Measurements from ENCODE around the gene DAB1.

DAB1 gene

GRCh38 chr1:57020216-57020615 lies 403.6 kb downstream of the DAB1 start:
- no peak for DNase-seq (ENCODE audit: low spot score)

- no peak for DNase-seq (ENCODE audit: low spot score)
Observed at GRCh38 chr1:57019236-57019839, 404.5 kb downstream of the DAB1 start.

DNA sequence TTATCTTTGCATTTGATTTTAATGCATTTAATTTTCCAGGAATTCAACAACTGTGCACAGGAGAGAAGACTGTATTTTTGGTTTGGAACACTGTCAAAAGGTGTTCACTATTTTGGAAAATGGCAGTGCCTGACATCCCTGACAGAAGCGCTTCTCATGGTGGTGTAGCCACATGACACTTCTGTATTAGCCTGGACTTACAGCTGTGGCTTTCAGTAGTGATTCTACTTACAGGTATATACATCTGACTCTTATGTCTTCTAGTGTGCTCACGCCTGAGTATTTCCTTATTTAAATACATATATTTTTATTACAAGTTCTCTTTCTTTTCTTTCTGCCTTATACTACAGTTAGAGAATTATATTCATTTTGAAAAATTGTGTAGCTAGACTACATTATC lies 405.7 kb downstream of the DAB1 start:
- DNase-seq (ENCODE audit: low spot score) = no peak

- no peak for DNase-seq (ENCODE audit: low spot score)
Observed at GRCh38 chr1:57017717-57018116, 406.1 kb downstream of the DAB1 start.

DNA sequence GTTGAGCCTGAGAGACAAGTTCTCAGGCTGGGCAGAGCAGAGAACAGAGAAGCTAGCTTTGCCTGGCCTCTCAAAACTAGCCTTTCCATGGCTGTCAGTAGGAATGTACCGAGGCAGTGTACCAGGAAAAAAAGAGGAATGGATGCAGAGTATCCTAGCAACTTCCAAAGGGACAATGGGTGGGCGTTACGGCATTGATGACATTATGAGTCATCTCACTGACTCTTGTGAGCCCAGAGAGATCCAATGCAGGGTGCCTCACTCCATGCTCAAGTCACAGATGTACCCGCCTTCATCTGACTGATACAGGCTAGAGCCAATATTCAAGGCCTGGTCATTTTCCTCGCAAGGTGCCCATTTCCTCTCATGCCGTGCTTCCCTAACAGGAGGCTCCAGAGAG lies 406.7 kb downstream of the DAB1 start:
- DNase-seq (ENCODE audit: low spot score) = no peak

DNA sequence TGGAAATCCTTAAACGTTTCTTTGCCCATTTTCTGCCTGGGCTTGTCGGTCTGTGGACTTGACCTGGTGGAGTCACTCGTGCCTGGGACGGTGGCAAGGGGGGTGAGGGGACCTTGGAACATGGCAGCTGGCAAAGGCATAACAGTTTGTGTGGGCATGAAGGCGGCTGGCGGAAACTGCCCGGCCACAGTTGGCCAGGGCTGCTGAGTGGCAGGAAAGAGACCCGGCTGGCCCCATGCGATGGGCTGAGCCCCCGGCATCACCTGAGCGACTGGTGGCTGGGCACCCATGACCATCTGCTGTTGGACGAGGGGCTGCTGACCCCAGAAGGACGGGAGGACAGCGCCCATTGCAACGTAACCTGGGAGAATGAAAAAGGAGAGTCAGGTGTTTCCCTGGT lies 408.8 kb downstream of the DAB1 start:
- no peak for DNase-seq (ENCODE audit: low spot score)

- DNase-seq (ENCODE audit: low spot score) = no peak
Observed at GRCh38 chr1:57013522-57013921, 410.3 kb downstream of the DAB1 start.

GRCh38 chr1:57012315-57012714 lies 411.5 kb downstream of the DAB1 start:
- no peak for DNase-seq (ENCODE audit: low spot score)

- DNase-seq (ENCODE audit: low spot score) = no peak
Observed at GRCh38 chr1:57010511-57010910, 413.3 kb downstream of the DAB1 start.

- DNase-seq (ENCODE audit: low spot score) = no peak
Observed at GRCh38 chr1:57007948-57008347, 415.9 kb downstream of the DAB1 start.

DNA sequence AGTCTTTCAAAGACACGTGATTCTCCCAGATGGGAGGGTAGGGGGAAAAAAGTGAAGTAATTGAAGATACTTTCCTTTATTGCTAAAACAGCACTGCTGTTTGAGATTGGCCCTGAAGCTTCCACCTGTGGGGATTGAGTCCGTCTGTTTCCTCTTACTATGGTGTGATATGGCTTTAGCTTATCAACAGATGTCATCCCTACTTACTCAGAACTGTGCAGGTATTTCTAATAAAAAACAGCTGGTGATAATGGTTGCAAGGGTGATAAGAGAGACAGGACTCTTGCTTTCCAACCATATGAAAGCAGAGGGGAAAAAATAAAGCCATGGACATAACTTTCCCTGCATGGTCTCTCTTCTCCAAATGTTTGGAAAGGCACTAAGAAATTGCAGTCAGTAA lies 416.4 kb downstream of the DAB1 start:
- no peak for DNase-seq (ENCODE audit: low spot score)

DNA sequence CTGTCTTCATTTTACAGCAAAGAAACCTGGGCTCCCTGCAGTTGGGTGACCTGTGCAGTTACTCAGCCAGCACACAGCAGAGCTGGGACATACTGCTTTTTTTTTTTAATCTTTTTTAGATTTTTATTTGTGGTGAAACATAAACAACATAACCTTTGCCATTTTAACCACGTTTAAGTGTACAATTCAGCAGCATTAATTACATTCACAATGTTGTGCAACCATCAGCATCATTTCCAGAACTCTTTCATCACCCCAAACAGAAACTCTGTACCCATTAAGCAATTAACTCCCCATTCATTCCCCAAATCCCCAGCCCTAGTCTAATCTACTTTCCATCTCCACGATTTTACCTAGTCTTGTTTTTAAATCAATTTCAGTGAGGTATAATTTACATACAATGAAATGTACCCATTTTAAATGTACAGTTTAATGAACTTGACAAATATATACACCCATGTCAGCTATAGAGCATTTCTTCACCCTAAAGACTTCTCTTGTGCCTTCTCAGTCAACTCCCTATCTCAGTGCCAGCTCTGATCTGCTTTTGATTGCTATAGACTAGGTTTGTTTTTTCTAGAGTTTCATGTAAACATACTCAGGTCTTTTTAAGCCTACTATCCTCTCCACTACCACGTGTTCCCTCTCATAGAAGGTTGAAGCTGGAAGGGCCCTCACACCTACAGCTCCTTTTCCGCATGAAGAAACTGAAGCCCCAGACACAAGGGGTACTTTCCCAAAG lies 420.3 kb downstream of the DAB1 start:
- no peak for DNase-seq (ENCODE audit: low spot score)

DNA sequence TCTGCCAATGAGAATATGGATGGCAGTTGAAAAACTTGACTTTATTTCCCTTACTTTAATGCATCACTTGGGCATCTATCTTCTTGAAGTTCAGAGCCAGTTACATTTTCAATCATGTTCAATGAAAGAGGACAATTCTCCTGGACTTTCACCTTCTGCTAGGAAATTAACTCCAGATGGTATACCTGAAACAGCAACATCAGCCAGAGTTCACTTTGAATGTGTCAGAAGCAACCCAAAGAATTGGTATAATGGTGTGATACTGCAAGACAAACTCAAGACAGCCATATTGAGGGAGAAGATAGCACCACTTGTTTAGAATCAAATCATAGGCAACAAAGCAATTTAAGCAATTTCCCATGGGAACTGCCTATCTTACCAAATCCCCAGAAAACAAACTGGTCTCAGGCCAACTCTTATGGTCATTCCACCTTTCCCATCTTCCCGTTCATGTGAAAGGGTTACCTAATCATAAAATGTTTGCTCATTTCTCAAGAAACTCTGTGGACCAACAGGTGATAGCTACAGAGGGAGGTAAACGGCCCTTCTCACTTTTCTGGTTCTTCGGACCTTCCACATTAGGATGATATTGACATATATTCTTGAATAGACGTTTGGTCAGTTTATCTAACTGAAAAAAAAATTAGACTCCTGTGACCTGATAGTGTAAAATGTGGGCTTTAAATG lies 428.3 kb downstream of the DAB1 start:
- DNase-seq (ENCODE audit: low spot score) = no peak

DNA sequence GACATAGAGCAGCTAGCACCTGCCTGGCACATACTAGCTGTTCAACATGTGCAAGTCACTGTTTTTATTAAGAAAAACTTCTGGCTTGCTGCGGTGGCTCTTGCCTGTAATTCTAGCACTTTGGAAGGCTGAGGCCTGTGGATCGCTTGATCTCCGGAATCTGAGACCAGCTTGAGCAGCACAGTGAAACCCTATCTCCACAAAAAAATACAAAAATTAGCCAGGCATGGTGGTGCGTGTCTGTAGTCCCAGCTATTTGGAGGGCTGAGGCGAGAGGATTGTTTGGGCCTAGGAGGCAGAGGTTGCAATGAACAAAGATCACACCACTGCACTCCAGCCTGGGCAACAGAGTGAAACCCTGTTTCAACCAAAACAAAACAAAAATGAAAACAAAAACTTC lies 430.4 kb downstream of the DAB1 start:
- DNase-seq (ENCODE audit: low spot score) = no peak

DNA sequence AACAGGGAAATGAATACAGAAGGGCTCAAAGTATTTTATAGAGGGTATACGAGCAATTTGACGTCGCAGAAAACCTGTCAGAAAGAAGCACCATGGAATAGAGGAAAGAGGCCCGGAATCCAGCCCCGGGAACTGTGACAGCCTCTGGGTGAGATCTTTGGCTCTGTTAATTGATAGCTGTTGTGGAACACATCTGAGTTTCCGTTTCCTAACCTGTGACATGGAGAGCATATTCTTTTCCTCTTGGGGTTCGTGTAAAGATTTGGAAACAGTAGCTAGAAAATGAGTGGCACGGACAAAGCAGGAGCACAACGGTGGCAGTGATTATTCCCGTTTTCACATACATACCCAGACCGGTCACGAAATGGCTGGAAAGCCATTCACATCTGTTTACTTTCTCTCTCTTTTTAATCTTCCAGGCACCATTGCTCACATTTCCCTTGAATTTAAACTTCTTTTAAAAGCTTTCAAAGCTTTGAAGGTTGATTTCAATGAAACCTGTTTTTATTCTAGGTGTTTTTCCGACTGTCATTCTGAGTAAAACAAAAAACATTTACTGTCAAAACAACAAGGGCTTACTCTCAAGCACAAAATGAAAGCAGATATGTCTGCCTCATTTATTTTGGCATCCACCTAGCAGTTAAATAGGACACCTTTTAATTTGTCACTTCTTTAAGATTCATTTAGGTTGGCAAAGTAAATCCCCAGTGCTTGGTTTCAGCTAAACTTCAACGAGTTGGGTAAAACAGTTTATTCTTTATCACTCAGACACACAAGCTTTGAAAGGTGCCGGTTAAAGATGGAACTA lies 431.3 kb downstream of the DAB1 start:
- no peak for DNase-seq (ENCODE audit: low spot score)

- DNase-seq (ENCODE audit: low spot score) = no peak
Observed at GRCh38 chr1:56991576-56991975, 432.3 kb downstream of the DAB1 start.

GRCh38 chr1:56986397-56986796 lies 437.5 kb downstream of the DAB1 start:
- DNase-seq (ENCODE audit: low spot score) = no peak

DNA sequence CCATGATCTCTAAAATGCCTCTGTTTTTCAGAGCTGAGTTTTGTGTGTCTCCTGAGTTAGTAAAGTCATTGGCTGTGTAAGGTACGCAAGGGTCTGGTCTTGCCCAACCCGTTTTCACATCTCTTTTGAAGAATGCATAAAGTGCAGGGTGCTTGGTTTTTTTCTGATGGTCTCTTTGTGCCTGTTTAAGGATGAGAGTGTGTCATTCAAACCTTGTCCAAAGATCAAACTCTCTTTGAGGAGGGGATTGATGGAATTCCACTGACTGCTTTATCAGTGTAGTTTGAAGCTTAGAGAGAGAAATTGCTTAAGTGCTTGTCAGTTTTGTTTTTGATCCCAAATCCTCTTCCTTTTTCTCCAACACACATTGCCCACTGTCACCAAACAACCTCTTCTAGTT lies 438.0 kb downstream of the DAB1 start:
- DNase-seq (ENCODE audit: low spot score) = no peak

DNA sequence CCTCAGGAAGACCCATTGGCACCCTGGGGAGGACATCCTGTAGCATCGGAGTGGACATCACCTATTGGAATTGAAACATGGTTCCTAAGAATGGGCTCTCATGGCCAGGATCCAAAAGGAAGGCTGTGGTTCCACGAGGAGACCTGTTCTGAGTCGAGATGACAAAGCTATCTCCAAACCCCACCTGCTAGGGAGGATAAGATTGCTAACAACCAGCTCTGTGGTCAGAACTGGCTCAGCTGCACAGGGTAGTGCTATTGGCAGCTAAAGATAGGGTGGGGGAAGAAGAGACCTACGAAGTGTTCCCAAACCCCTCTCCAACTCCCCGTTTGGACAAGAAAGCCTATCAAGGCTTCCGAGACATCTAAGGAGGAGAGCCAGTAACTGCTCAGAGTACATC lies 440.4 kb downstream of the DAB1 start:
- DNase-seq (ENCODE audit: low spot score) = no peak

GRCh38 chr1:56979986-56980755 lies 443.7 kb downstream of the DAB1 start:
- no peak for DNase-seq (ENCODE audit: low spot score)

- DNase-seq (ENCODE audit: low spot score) = no peak
Observed at GRCh38 chr1:56978819-56979218, 445.0 kb downstream of the DAB1 start.

- no peak for DNase-seq (ENCODE audit: low spot score)
Observed at GRCh38 chr1:56977910-56978309, 445.9 kb downstream of the DAB1 start.
